NCI-H82 (cell line): ENCODE data around the gene HDAC7.

Experiments used
- DNase-seq: peaks from one replicate; lab custom pipeline; 2025; lab: John Stamatoyannopoulos, UW

HDAC7 gene

GRCh38 chr12:47746073-47746472 is 73.6 kb downstream of the HDAC7 start:
- no peak for DNase-seq

GRCh38 chr12:47745485-47746041 is 74.1 kb downstream of the HDAC7 start:
- DNase-seq = no peak

GRCh38 chr12:47744778-47745436 is 74.8 kb downstream of the HDAC7 start:
- no peak for DNase-seq

GRCh38 chr12:47744005-47744651 is 75.6 kb downstream of the HDAC7 start:
- DNase-seq = peak; percentile 40

- no peak for DNase-seq
Measured at GRCh38 chr12:47743311-47743860, 76.3 kb downstream of the HDAC7 start.

GRCh38 chr12:47742253-47742825 is 77.4 kb downstream of the HDAC7 start:
- peak; percentile 67 for DNase-seq

- DNase-seq = no peak
Measured at GRCh38 chr12:47741340-47741703, 78.4 kb downstream of the HDAC7 start.

- DNase-seq = no peak
Measured at GRCh38 chr12:47740606-47741339, 78.9 kb downstream of the HDAC7 start.

- DNase-seq = no peak
Measured at GRCh38 chr12:47739979-47740378, 79.7 kb downstream of the HDAC7 start.

- DNase-seq = no peak
Measured at GRCh38 chr12:47739297-47739696, 80.4 kb downstream of the HDAC7 start.

- DNase-seq = no peak
Measured at GRCh38 chr12:47737936-47738594, 81.6 kb downstream of the HDAC7 start.

GRCh38 chr12:47736877-47737676 is 82.6 kb downstream of the HDAC7 start:
- peak; percentile 27 for DNase-seq

GRCh38 chr12:47736216-47736615 is 83.5 kb downstream of the HDAC7 start:
- no peak for DNase-seq

- no peak for DNase-seq
Measured at GRCh38 chr12:47735649-47736048, 84.1 kb downstream of the HDAC7 start.

GRCh38 chr12:47734725-47735480 is 84.8 kb downstream of the HDAC7 start:
- DNase-seq = peak; percentile 21

GRCh38 chr12:47733142-47733541 is 86.6 kb downstream of the HDAC7 start:
- no peak for DNase-seq
